Heart right ventricle (tissue), 16 donors: ENCODE measurements around the gene STAU1. TPM values are rescaled to one million over a fixed set of nuclear protein-coding genes. Genes with fewer than 3 reads are reported as not detected.
"Not testable (repeated sequence)": the region's sequence is repeated elsewhere in the genome, so short reads cannot be mapped to it uniquely, and the experiment has no call there.

Experiments
- ATAC-seq, 8 donors: fragments of 200-7000 bp; cut with Tn5 transposase; one replicate each; pipeline ENCODE4 v1.9.1; 2020; ENCODE audit warnings: mild to moderate bottlenecking in 8 of 8, moderate library complexity in 8 of 8, moderate number of reproducible peaks in 1 of 8
- DNase-seq, 2 donors: peaks; one replicate each; pipeline ENCODE4 v3.0.0-alpha.2; 2020
- H3K27ac ChIP-seq, 10 donors: fragments of 200-600 bp; sonication (generic) in 2 of 10; one replicate each; pipeline versions ENCODE4 v1.5.0 to v1.8.0; 2020 to 2022; ENCODE audit warnings: mild to moderate bottlenecking in 3 of 10
- H3K27me3 ChIP-seq, 7 donors: fragments of 200-600 bp; one replicate each; pipeline ENCODE4 v1.8.0; 2021 to 2022; ENCODE audit warnings: mild to moderate bottlenecking in 2 of 7
- H3K36me3 ChIP-seq, 9 donors: fragments of 200-600 bp; sonication (generic) in 1 of 9; one replicate each; pipeline versions ENCODE4 v1.5.0 to v1.8.0; 2020 to 2022; ENCODE audit warnings: mild to moderate bottlenecking in 2 of 9
- H3K4me1 ChIP-seq, 9 donors: fragments of 200-600 bp; sonication (generic) in 1 of 9; one replicate each; pipeline versions ENCODE4 v1.5.0 to v1.8.0; 2020 to 2022; ENCODE audit warnings: mild to moderate bottlenecking in 4 of 9
- H3K4me3 ChIP-seq, 10 donors: fragments of 200-600 bp; sonication (generic) in 2 of 10; one replicate each; pipeline versions ENCODE4 v1.5.0 to v1.8.0; 2020 to 2022; ENCODE audit warnings: mild to moderate bottlenecking in 7 of 10, moderate library complexity in 2 of 10
- H3K9me3 ChIP-seq, 11 donors: fragments of 200-600 bp in 10 of 11; sonication (generic) in 2 of 11; one replicate each; pipeline versions ENCODE4 v1.5.0 to v1.8.0; 2013 to 2022; ENCODE audit warnings: mild to moderate bottlenecking in 2 of 11, control low read depth in 1 of 11, moderate library complexity in 1 of 11
- WGBS, 2 donors: extraction: QIAGEN DNeasy Blood & Tissue Kit; methylation state at CpG; one replicate each; pipeline ENCODE4 v1.1.7; 2013; ENCODE audit warnings: inconsistent platforms in 1 of 2; 5-methylcytosine and 5-hydroxymethylcytosine counted together
- intact Hi-C, 10 donors: fragments of 100-400 bp; cut with DNase I; formaldehyde crosslinking; loops; one replicate each; pipeline versions ENCODE4 v1.11.1 to v1.14.2; 2022
- polyA plus RNA-seq, 2 donors: library from polyadenylated mRNA; stranded (reverse); fragments of 200-250 nt; gene quantifications; one replicate each; pipeline ENCODE4 v1.2.3, GENCODE V29; 2013
- total RNA-seq, 10 donors: library from RNA; stranded (reverse); fragmentation: NEBNext Ultra II Directional in 3 of 10; extraction: Animal tissue kit (Norgen Biotek cat#: 25700) in 3 of 10; gene quantifications; one replicate each; pipeline versions ENCODE4 v1.2.1 to v1.2.4, GENCODE V29; 2021 to 2023
- TF ChIP-seq, protein P1 (sequence below), 9 donors: fragments of 200-600 bp; sonication (generic) in 2 of 9; IDR thresholded peaks; one replicate each; pipeline versions ENCODE4 v1.5.0 to v1.8.0; 2021 to 2022; ENCODE audit warnings: antibody characterized with exemption in 9 of 9, mild to moderate bottlenecking in 5 of 9, moderate library complexity in 1 of 9
- donor health status: Arrhythmogenic right ventricular cardiomyopathy.
- donor health status: ischemic (EF 13 %, LVEDD 7.1; RV severe dilation, severe dysfunction).
- donor health status: healthy with polysubstance abuse.
- donor health status: DM: no; HTN: yes; CAD: no.
- donor health status: DM: no; HTN: no; CAD: no.
- donor health status: ischemic (EF 25% LVEDD 6.9; RV normal size, moderate dysfunction).
- donor health status: ischemic (EF 25% LVEDD 5.7; RV mildly dilated, moderate dysfunction).
- donor health status: healthy.
- donor health status: DM: yes; HTN: yes; CAD: no.
- donor health status: Ischemic cardiomyopathy.
- donor health status: ischemic (EF 35%, LVEDD 5.7; RV mildly dilated, moderate dysfunction).
- donor health status: nonischemic (EF 11% LVEDD 7.7; RV severe dilation, severe dysfunction).
- donor health status: DM: yes; HTN: yes; CAD: no.
- donor health status: PGD.
- donor health status: ischemic (EF 29% LVEDD 5.4; RV normal size, mild dysfunction).
- donor health status: nonischemic (EF 23%, LVEDD 6.1; RV moderate dilation, normal function).

The STAU1 gene
- total and polyA plus RNA-seq, 12 donors: 18.0 to 94.3 (median 66.5) TPM

DNA sequence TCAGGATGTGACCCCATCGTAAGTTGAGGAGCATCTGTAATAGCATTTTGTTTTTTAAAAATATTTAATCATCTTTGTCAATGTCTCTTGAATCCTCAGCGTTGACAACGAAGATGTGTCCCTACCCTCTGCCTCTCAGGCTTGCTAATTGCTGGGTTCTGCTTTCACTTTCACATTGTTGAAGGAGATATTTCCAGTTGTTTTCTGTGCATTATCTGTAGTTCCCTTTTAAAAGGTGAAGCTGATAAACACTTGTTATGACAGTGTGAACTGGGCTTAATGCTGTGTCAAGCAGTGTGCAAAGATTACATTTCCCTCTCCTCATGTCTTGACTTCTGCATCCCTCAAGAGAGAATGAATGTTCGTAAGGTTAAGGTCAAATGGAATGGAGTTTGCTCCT lies 87.2 kb downstream of the STAU1 start:
- no peak overlapping the region for H3K4me3 ChIP-seq
- no peak for ATAC-seq
- TF ChIP-seq, protein P1, sequence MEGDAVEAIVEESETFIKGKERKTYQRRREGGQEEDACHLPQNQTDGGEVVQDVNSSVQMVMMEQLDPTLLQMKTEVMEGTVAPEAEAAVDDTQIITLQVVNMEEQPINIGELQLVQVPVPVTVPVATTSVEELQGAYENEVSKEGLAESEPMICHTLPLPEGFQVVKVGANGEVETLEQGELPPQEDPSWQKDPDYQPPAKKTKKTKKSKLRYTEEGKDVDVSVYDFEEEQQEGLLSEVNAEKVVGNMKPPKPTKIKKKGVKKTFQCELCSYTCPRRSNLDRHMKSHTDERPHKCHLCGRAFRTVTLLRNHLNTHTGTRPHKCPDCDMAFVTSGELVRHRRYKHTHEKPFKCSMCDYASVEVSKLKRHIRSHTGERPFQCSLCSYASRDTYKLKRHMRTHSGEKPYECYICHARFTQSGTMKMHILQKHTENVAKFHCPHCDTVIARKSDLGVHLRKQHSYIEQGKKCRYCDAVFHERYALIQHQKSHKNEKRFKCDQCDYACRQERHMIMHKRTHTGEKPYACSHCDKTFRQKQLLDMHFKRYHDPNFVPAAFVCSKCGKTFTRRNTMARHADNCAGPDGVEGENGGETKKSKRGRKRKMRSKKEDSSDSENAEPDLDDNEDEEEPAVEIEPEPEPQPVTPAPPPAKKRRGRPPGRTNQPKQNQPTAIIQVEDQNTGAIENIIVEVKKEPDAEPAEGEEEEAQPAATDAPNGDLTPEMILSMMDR (IDR thresholded peaks at IDR 0.05): no peak
- peaks cover 0 to 95% (median 30%) of the 10 kb centered on the region in 9 donors for H3K36me3 ChIP-seq
- no peaks in the 10 kb centered on the region for H3K27me3 ChIP-seq
- no peak for DNase-seq
- peaks cover 0 to 13% (median 0%) of the 10 kb centered on the region in 9 donors for H3K4me1 ChIP-seq
- H3K27ac ChIP-seq: peak overlapping the region in 2 of 10 donors; percentile 3 to 63
- H3K9me3 ChIP-seq: no peaks in the 10 kb centered on the region
- WGBS, 2 donors: 76 to 84% methylated on average over 4 of the region's 4 CpGs
- intact Hi-C loops: no loop called here

DNA sequence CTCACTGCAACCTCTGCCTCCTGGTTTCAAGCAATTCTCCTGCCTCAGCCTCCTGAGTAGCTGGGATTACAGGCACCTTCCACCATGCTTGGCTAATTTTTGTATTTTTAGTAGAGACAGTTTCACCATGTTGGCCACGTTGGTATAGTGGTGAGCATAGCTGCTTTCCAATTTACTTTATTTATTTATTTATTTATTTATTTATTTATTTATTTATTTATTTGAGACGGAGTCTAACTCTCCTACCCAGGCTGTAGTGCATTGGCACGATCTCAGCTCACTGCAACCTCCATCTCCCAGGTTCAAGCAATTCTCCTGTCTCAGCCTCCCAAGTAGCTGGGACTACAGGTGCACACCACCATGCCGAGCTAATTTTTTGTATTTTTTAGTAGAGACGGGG lies 87.8 kb downstream of the STAU1 start:
- Histone ChIP-seq H3K27ac (peak overlapping the region in 1 of 10 donors; percentile 63), H3K4me1 (peaks cover 0 to 13% (median 0%) of the 10 kb centered on the region in 9 donors), H3K36me3 (peaks cover 0 to 98% (median 37%) of the 10 kb centered on the region in 9 donors)
- ATAC-seq, DNase-seq, H3K4me3 ChIP-seq, H3K27me3 ChIP-seq, intact Hi-C loops, H3K9me3 ChIP-seq: not testable (repeated sequence)
- WGBS, 2 donors: 89 to 98% methylated on average over 5 of the region's 5 CpGs

DNA sequence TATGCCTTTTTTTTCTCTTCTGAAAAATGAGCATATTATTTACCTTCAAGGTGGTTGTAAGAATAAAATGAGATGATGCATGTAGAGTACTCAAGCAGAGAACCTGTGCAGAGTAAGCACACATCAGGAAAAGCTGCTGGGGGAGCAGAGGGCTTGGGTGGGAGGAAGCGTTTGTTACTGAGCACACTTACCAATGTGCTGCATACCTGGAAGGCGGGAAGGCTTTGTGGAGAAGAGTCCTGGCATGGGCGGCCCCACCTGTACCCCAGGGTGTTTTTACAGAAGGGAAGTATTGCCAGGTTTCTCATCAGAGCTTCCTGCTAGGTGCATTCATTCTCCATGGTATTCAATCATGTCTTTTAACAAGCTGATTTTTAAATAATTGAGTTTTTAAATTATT lies 89.1 kb downstream of the STAU1 start:
- 96 to 98% methylated on average over 3 of the region's 3 CpGs for WGBS, 2 donors
- intact Hi-C loops: no loop called here
- Histone ChIP-seq H3K4me1 (peaks cover 0 to 13% (median 0%) of the 10 kb centered on the region in 9 donors), H3K9me3 (no peaks in the 10 kb centered on the region), H3K27me3 (no peaks in the 10 kb centered on the region), H3K27ac (no peak overlapping the region), H3K36me3 (peaks cover 0 to 98% (median 36%) of the 10 kb centered on the region in 9 donors), H3K4me3 (no peak overlapping the region)
- TF ChIP-seq, protein P1 (IDR thresholded peaks at IDR 0.05): no peak
- no peak for ATAC-seq
- no peak for DNase-seq

DNA sequence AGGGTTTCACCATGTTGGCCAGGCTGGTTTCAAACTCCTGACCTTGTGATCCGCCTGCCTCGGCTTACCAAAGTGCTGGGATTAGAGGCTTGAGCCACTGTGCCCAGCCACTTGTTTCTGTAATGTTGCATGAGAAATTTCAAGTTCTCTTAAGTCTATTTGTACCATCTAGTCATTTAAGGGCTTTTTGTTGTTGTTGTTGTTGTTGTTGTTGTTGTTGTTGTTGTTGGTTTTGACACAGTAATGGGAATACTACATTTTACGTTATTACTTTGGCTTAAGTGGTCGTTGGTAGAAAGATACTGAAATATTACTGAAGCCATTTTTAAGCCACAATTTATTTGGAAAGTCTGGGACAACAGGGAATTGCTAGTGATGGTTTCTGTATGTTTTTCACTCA lies 90.0 kb downstream of the STAU1 start:
- intact Hi-C loops: no loop called here

DNA sequence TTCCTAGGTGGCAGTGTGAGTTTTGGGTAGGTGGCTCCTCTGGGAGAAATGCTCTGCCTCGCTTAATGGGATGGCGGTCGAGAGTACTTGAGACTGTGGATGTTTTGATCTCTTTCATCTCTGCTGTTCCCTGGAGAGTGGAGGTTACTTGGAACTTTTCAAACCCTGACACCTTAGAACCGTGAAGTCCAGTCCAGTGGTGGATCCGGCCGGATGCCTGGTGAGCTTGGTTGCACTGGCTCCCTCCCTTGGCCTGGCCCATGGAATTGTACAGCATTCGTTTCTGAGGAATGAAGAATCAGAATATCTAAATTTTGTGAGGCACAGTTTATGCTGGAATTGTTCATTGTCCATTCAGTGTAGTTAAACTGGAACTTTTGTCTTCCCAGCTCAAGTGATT lies 91.0 kb downstream of the STAU1 start:
- 92 to 93% methylated on average over 7 of the region's 7 CpGs for WGBS, 2 donors
- Histone ChIP-seq H3K27me3 (no peaks in the 10 kb centered on the region), H3K4me1 (peaks cover 0 to 13% (median 0%) of the 10 kb centered on the region in 9 donors), H3K9me3 (no peaks in the 10 kb centered on the region), H3K27ac (no peak overlapping the region), H3K4me3 (no peak overlapping the region), H3K36me3 (peaks cover 0 to 98% (median 31%) of the 10 kb centered on the region in 9 donors)
- intact Hi-C loops: no loop called here
- no peak for DNase-seq
- ATAC-seq: no peak
- TF ChIP-seq, protein P1 (IDR thresholded peaks at IDR 0.05): no peak

More for the DNA sequence above, 90.0 kb downstream of the STAU1 start:
- ATAC-seq (no peak), DNase-seq (no peak)
- TF ChIP-seq, protein P1 (IDR thresholded peaks at IDR 0.05): no peak
- H3K4me3 ChIP-seq: no peak overlapping the region
- H3K9me3 ChIP-seq: no peaks in the 10 kb centered on the region
- H3K36me3 ChIP-seq: peaks cover 0 to 98% (median 32%) of the 10 kb centered on the region in 9 donors
- H3K4me1 ChIP-seq: peaks cover 0 to 13% (median 0%) of the 10 kb centered on the region in 9 donors
- H3K27me3 ChIP-seq: no peaks in the 10 kb centered on the region
- H3K27ac ChIP-seq: no peak overlapping the region
- 88 to 94% methylated on average over 4 of the region's 4 CpGs for WGBS, 2 donors
